A549 (cell line): ENCODE data around the gene OSBPL9. TPM values are rescaled to one million over a fixed set of nuclear protein-coding genes. Genes with fewer than 3 reads are reported as not detected.

ENCODE experiments used
- ATAC-seq, 2 experiments: fragments of 200-7000 bp in 1 of 2; fragments of >200 bp in 1 of 2; cut with Nextera tagmentation in 1 of 2; cut with Tn5 transposase in 1 of 2; 3 replicates each; pipeline versions ENCODE4 v1.8.0 to v1.9.1; 2018 to 2020; ENCODE audit warnings: mild to moderate bottlenecking in 1 of 2, moderate library complexity in 1 of 2
- CTCF ChIA-PET: fragments of 300-600 bp; sonication (Branson Sonifier 250); formaldehyde crosslinking; extraction: SDS; loops from one replicate; lab custom pipeline; 2021; ENCODE audit warnings: antibody characterized with exemption, inconsistent platforms; lab: Yijun Ruan, JAX
- POLR2A ChIA-PET: fragments of 350-600 bp; formaldehyde crosslinking; extraction: SDS; loops from one replicate; lab custom pipeline; 2021; ENCODE audit warnings: antibody characterized with exemption, inconsistent platforms; lab: Yijun Ruan, JAX
- DNase-seq, 2 experiments: peaks; one replicate each; pipeline versions ENCODE4 v3.0.0 to v3.0.0-alpha.2; 2011 to 2016; ENCODE audit warnings: low read depth in 1 of 2, low spot score in 1 of 2
- FAIRE-seq: peaks from 2 replicates; lab custom pipeline; 2011; peaks lifted over from hg19 to GRCh38; lab: Jason Lieb, UNC
- H3K27ac ChIP-seq, 2 experiments: fragments of >200 bp; sonication (Bioruptor Twin); formaldehyde crosslinking; 3 replicates each; pipeline ENCODE4 v1.5.1; 2016 to 2017
- H3K4me1 ChIP-seq: fragments of >200 bp; sonication (Bioruptor Twin); formaldehyde crosslinking; 3 replicates; pipeline ENCODE4 v1.6.1; 2016
- H3K4me2 ChIP-seq: fragments of >200 bp; sonication (Bioruptor Twin); formaldehyde crosslinking; 3 replicates; pipeline ENCODE4 v1.6.1; 2016
- H3K4me3 ChIP-seq: fragments of >200 bp; sonication (Bioruptor Twin); formaldehyde crosslinking; 3 replicates; pipeline ENCODE4 v1.5.1; 2016
- H3K9me3 ChIP-seq: fragments of >200 bp; sonication (Bioruptor Twin); formaldehyde crosslinking; 3 replicates; pipeline ENCODE4 v1.6.1; 2016
- ATOH8 ChIP-seq: fragments of 250-450 bp; sonication (Bioruptor Pico); IDR thresholded peaks from 2 replicates; pipeline ENCODE4 v1.5.0; 2020; ENCODE audit warnings: low read depth, mild to moderate bottlenecking, moderate library complexity
- BCL3 ChIP-seq: fragments of >200 bp; sonication (Bioruptor Twin); formaldehyde crosslinking; IDR thresholded peaks from 3 replicates; pipeline ENCODE4 v1.6.1; 2016
- CBX2 ChIP-seq: fragments of 200-600 bp; sonication (generic); IDR thresholded peaks from 2 replicates; pipeline ENCODE4 v1.6.1; 2016; ENCODE audit warnings: low read depth, mild to moderate bottlenecking, borderline replicate concordance
- CBX8 ChIP-seq: fragments of 200-600 bp; sonication (generic); IDR thresholded peaks from 2 replicates; pipeline ENCODE4 v1.6.1; 2016
- CHD2 ChIP-seq: fragments of 150-350 bp; IDR thresholded peaks from 2 replicates; pipeline ENCODE4 v1.6.1; 2014; ENCODE audit warnings: low read length; ENCODE audit not compliant: partially characterized antibody
- CHD4 ChIP-seq: fragments of 200-600 bp; sonication (generic); IDR thresholded peaks from 2 replicates; pipeline ENCODE4 v1.6.1; 2016; ENCODE audit warnings: antibody characterized with exemption, mild to moderate bottlenecking, borderline replicate concordance
- CTCF ChIP-seq: fragments of >200 bp; sonication (Bioruptor Twin); formaldehyde crosslinking; IDR thresholded peaks from 3 replicates; pipeline ENCODE4 v1.5.1; 2016
- EHF ChIP-seq: fragments of 250-450 bp; sonication (Bioruptor Pico); IDR thresholded peaks from 2 replicates; pipeline ENCODE4 v1.5.0; 2020; ENCODE audit warnings: mild to moderate bottlenecking
- EHMT2 ChIP-seq: fragments of 200-600 bp; sonication (generic); IDR thresholded peaks from 2 replicates; pipeline ENCODE4 v1.6.1; 2016; ENCODE audit warnings: antibody characterized with exemption, low read depth, mild to moderate bottlenecking, moderate library complexity
- ELK1 ChIP-seq: fragments of 150-350 bp; IDR thresholded peaks from 2 replicates; pipeline ENCODE4 v1.6.1; 2014; ENCODE audit warnings: low read depth, mild to moderate bottlenecking, low read length
- EP300 ChIP-seq, 2 experiments: fragments of >200 bp; sonication (Bioruptor Twin); formaldehyde crosslinking; IDR thresholded peaks; 2 replicates in 1 of 2; 3 replicates in 1 of 2; pipeline ENCODE4 v1.6.1; 2016 to 2017
- ESRRA ChIP-seq: fragments of 150-350 bp; IDR thresholded peaks from 2 replicates; pipeline ENCODE4 v1.6.1; 2014; ENCODE audit warnings: mild to moderate bottlenecking, low read length, borderline replicate concordance
- HEYL ChIP-seq: fragments of 250-450 bp; sonication (Bioruptor Pico); IDR thresholded peaks from 2 replicates; pipeline ENCODE4 v1.8.0; 2021; ENCODE audit warnings: mild to moderate bottlenecking, moderate library complexity
- JUN ChIP-seq, 2 experiments: fragments of >200 bp; sonication (Bioruptor Twin); formaldehyde crosslinking; IDR thresholded peaks; 2 replicates in 1 of 2; 3 replicates in 1 of 2; pipeline ENCODE4 v1.6.1; 2016 to 2017
- MYC ChIP-seq: IDR thresholded peaks from 2 replicates; pipeline ENCODE4 v1.6.1; 2012; ENCODE audit warnings: mild to moderate bottlenecking, inconsistent platforms, low read length, improper control_type of control experiment, borderline replicate concordance
- POLR2AphosphoS2 ChIP-seq: conservative IDR thresholded peaks from 2 replicates; pipeline ENCODE4 v1.6.1; 2012; ENCODE audit warnings: low read length, improper control_type of control experiment, inconsistent platforms
- RARB ChIP-seq: fragments of 250-450 bp; sonication (Bioruptor Pico); IDR thresholded peaks from 2 replicates; pipeline ENCODE4 v1.8.0; 2021; ENCODE audit warnings: mild to moderate bottlenecking, moderate library complexity
- RCOR1 ChIP-seq: fragments of 150-350 bp; IDR thresholded peaks from 2 replicates; pipeline ENCODE4 v1.6.1; 2014; ENCODE audit warnings: antibody characterized with exemption, low read length, low read depth
- SMC3 ChIP-seq: fragments of >200 bp; sonication (Bioruptor Twin); formaldehyde crosslinking; IDR thresholded peaks from 3 replicates; pipeline ENCODE4 v1.6.1; 2018; ENCODE audit warnings: inconsistent platforms
- SREBF2 ChIP-seq: fragments of 450-650 bp; IDR thresholded peaks from 2 replicates; pipeline ENCODE4 v1.6.1; 2014; ENCODE audit warnings: mild to moderate bottlenecking, moderate library complexity
- TP53 ChIP-seq: fragments of 250-450 bp; sonication (Bioruptor Pico); IDR thresholded peaks from 2 replicates; pipeline ENCODE4 v1.5.0; 2021; ENCODE audit warnings: mild to moderate bottlenecking, moderate library complexity
- ZC3H11A ChIP-seq: fragments of 450-650 bp; IDR thresholded peaks from 2 replicates; pipeline ENCODE4 v1.6.1; 2014; ENCODE audit warnings: antibody characterized with exemption, mild to moderate bottlenecking
- ZFP36 ChIP-seq: fragments of 450-650 bp; IDR thresholded peaks from 2 replicates; pipeline ENCODE4 v1.6.1; 2014; ENCODE audit warnings: borderline replicate concordance; ENCODE audit not compliant: partially characterized antibody
- ZNF302 ChIP-seq: fragments of 250-450 bp; sonication (Bioruptor Pico); IDR thresholded peaks from 2 replicates; pipeline ENCODE4 v1.9.0; 2021; ENCODE audit warnings: inconsistent platforms, mild to moderate bottlenecking, moderate library complexity
- WGBS: methylation state at CpG from one replicate; pipeline ENCODE4 v1.1.6; 2017; ENCODE audit errors: missing lambda C conversion rate; 5-methylcytosine and 5-hydroxymethylcytosine counted together
- polyA plus RNA-seq, 4 experiments: library from polyadenylated mRNA; depleted of rRNA in 3 of 4; stranded (reverse); fragments of >200 nt; fragmentation: RNase III in 1 of 4; extraction: RNeasy Plus Mini Kit Qiagen cat#74134 plus additional on column Dnase treatment in 1 of 4; gene quantifications; 2 replicates in 3 of 4; 3 replicates in 1 of 4; pipeline ENCODE4 v1.2.3, GENCODE V29; 2011 to 2017
- TF ChIP-seq, protein P1 (sequence below): fragments of >200 bp; sonication (Bioruptor Twin); formaldehyde crosslinking; IDR thresholded peaks from 2 replicates; pipeline ENCODE4 v1.6.1; 2016
- TF ChIP-seq, protein P2 (sequence below): IDR thresholded peaks from 2 replicates; pipeline ENCODE4 v1.6.1; 2012; ENCODE audit warnings: low read depth, borderline replicate concordance

Gene OSBPL9
- polyA plus RNA-seq, 2 of the 4 experiments (the other 2 are of a cell fraction), result 52.6 to 93.7 TPM

GRCh38 chr1:51744506-51745303 lies 127.8 kb downstream of the OSBPL9 start:
- Histone ChIP-seq H3K9me3 (no peaks in the 10 kb centered on the region), H3K4me3 (no peak overlapping the region)
- 88% methylated on average over 4 of the region's 4 CpGs for WGBS
- FAIRE-seq (no peak), DNase-seq (no peak)
- CTCF ChIA-PET, result interaction anchor here (2.0 kb wide), 1 partner anchor 25 kb away, joined by 5 read pairs; no protein-coding TSS in a partner anchor
- TF ChIP-seq SMC3 (no peak), ZNF302 (CRISPR knock-in tag) (no peak), ATOH8 (CRISPR knock-in tag) (no peak), EP300 (IDR thresholded peaks at IDR 0.05) (no peak), CBX2 (no peak), EHMT2 (no peak), MYC (no peak), ZC3H11A (no peak), POLR2AphosphoS2 (no peak), TP53 (CRISPR knock-in tag) (no peak), HEYL (CRISPR knock-in tag) (no peak), EHF (CRISPR knock-in tag) (no peak), ESRRA (no peak), CHD4 (no peak), ZFP36 (no peak), JUN (IDR thresholded peaks at IDR 0.05) (no peak)
- TF ChIP-seq, protein P1, sequence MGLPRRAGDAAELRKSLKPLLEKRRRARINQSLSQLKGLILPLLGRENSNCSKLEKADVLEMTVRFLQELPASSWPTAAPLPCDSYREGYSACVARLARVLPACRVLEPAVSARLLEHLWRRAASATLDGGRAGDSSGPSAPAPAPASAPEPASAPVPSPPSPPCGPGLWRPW, result no peak
- TF ChIP-seq, protein P2, sequence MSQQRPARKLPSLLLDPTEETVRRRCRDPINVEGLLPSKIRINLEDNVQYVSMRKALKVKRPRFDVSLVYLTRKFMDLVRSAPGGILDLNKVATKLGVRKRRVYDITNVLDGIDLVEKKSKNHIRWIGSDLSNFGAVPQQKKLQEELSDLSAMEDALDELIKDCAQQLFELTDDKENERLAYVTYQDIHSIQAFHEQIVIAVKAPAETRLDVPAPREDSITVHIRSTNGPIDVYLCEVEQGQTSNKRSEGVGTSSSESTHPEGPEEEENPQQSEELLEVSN, result no peak
- TF ChIP-seq, all 56 proteins: peak for 0
- POLR2A ChIA-PET, result no interaction called here
- peaks cover 13% of the 10 kb centered on the region; the same call in 2 of the 3 replicates for H3K4me1 ChIP-seq
- H3K4me2 ChIP-seq, result no peak overlapping the region
- no peak for ATAC-seq
- no peak overlapping the region for H3K27ac ChIP-seq

DNA sequence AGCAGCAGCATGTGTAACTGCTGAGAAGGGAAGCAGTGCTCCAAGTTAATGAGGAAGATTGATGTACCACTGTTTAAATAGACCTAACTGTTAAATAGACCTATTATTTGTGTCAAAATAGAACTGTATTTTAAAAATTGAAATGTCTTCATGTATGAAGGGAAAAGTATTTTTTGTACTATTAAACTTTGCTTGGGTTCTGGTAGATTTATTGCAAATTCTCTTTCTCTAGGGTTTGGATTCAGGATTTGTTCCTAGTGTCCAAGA lies 128.3 kb downstream of the OSBPL9 start:
- Histone ChIP-seq H3K4me3 (no peak overlapping the region), H3K4me1 (peaks cover 14% of the 10 kb centered on the region), H3K4me2 (no peak overlapping the region), H3K9me3 (no peaks in the 10 kb centered on the region), H3K27ac (no peak overlapping the region)
- no peak for DNase-seq
- ChIA-PET POLR2A (no interaction called here), CTCF (interaction anchor here (2.0 kb wide), 1 partner anchor 24 kb away, joined by 5 read pairs; no protein-coding TSS in a partner anchor)
- ATAC-seq, result no peak
- FAIRE-seq, result no peak
- TF ChIP-seq RCOR1 (no peak), HEYL (CRISPR knock-in tag) (no peak), ELK1 (no peak), BCL3 (no peak), CBX8 (no peak), CTCF (no peak), ESRRA (no peak), TP53 (CRISPR knock-in tag) (no peak), POLR2AphosphoS2 (no peak), CHD2 (no peak), ATOH8 (CRISPR knock-in tag) (no peak), SREBF2 (no peak), EHMT2 (no peak), RARB (CRISPR knock-in tag) (no peak)
- TF ChIP-seq, protein P2, result no peak
